GM19468 (cell line): Measurements from ENCODE around the gene VSTM4.

Experiments
- ATAC-seq: cut with Tn5 transposase; IDR thresholded peaks from one replicate; pipeline ENCODE4 v1.9.1; 2021; ENCODE audit warnings: mild to moderate bottlenecking, moderate library complexity, moderate number of reproducible peaks; ENCODE audit not compliant: unreplicated experiment; ENCODE audit errors: extremely low read depth

The VSTM4 gene

GRCh38 chr10:49118430-49119074, 3.2 kb upstream of the VSTM4 start:
- ATAC-seq, result no peak

GRCh38 chr10:49117376-49118070, 2.2 kb upstream of the VSTM4 start:
- ATAC-seq, result no peak

- no peak for ATAC-seq
These were observed 1.4 kb upstream of the VSTM4 start for GRCh38 chr10:49116509-49117375.

- no peak for ATAC-seq
These were observed 630 bp upstream of the VSTM4 start for GRCh38 chr10:49115796-49116508.

GRCh38 chr10:49114718-49115014, 656 bp downstream of the VSTM4 start:
- ATAC-seq, result no peak

GRCh38 chr10:49113741-49114141, 1.6 kb downstream of the VSTM4 start:
- no peak for ATAC-seq

- ATAC-seq, result no peak
These were observed 2.5 kb downstream of the VSTM4 start for GRCh38 chr10:49112851-49113250.

GRCh38 chr10:49112098-49112497, 3.2 kb downstream of the VSTM4 start:
- ATAC-seq, result no peak

- no peak for ATAC-seq
These were observed 4.0 kb downstream of the VSTM4 start for GRCh38 chr10:49111320-49111698.

- no peak for ATAC-seq
These were observed 4.5 kb downstream of the VSTM4 start for GRCh38 chr10:49110684-49111319.

GRCh38 chr10:49109669-49110340, 5.5 kb downstream of the VSTM4 start:
- no peak for ATAC-seq

- no peak for ATAC-seq
These were observed 6.7 kb downstream of the VSTM4 start for GRCh38 chr10:49108656-49109055.

GRCh38 chr10:49107887-49108267, 7.4 kb downstream of the VSTM4 start:
- ATAC-seq, result no peak

GRCh38 chr10:49107111-49107886, 8.0 kb downstream of the VSTM4 start:
- no peak for ATAC-seq

- ATAC-seq, result no peak
These were observed 8.9 kb downstream of the VSTM4 start for GRCh38 chr10:49106451-49106850.

GRCh38 chr10:49105076-49105475, 10.2 kb downstream of the VSTM4 start:
- no peak for ATAC-seq

- ATAC-seq, result no peak
These were observed 11.0 kb downstream of the VSTM4 start for GRCh38 chr10:49104323-49104722.

- no peak for ATAC-seq
These were observed 11.6 kb downstream of the VSTM4 start for GRCh38 chr10:49103761-49104160.

- no peak for ATAC-seq
These were observed 16.3 kb downstream of the VSTM4 start for GRCh38 chr10:49099046-49099445.
